H1 (cell line): ENCODE results near the gene TGM1.

Source experiments
- EP300 ChIP-seq, 2 experiments: IDR thresholded peaks; 1 replicate in 1 of 2; 2 replicates in 1 of 2; pipeline ENCODE4 v1.6.1; 2011 to 2012; ENCODE audit warnings: low read depth in 2 of 2, low read length in 2 of 2, mild to moderate bottlenecking in 2 of 2, borderline replicate concordance in 1 of 2, inconsistent platforms in 1 of 2, moderate library complexity in 1 of 2
- EZH2 ChIP-seq: fragments of 200-600 bp; sonication (generic); IDR thresholded peaks from 2 replicates; pipeline ENCODE4 v1.7.1; 2012; ENCODE audit warnings: low read depth, mild to moderate bottlenecking, moderate library complexity, low read length, inconsistent platforms; ENCODE audit not compliant: severe bottlenecking
- GABPA ChIP-seq: IDR thresholded peaks from 2 replicates; pipeline ENCODE4 v1.6.1; 2011; ENCODE audit warnings: mild to moderate bottlenecking, low read length, moderate library complexity, borderline replicate concordance; ENCODE audit not compliant: insufficient read depth
- NRF1 ChIP-seq: IDR thresholded peaks from 2 replicates; pipeline ENCODE4 v1.6.1; 2011; ENCODE audit warnings: mild to moderate bottlenecking, low read depth, low read length, improper control_type of control experiment
- RAD21 ChIP-seq, 2 experiments: IDR thresholded peaks in 1 of 2; conservative IDR thresholded peaks in 1 of 2; 2 replicates each; pipeline ENCODE4 v1.6.1; 2011; ENCODE audit warnings: low read depth in 2 of 2, low read length in 2 of 2, improper control_type of control experiment in 1 of 2, inconsistent platforms in 1 of 2, mild to moderate bottlenecking in 1 of 2, moderate library complexity in 1 of 2
- TAF1 ChIP-seq: IDR thresholded peaks from 2 replicates; pipeline ENCODE4 v1.6.1; 2011; ENCODE audit warnings: mild to moderate bottlenecking, low read depth, low read length
- TBP ChIP-seq: IDR thresholded peaks from 2 replicates; pipeline ENCODE4 v1.6.1; 2011; ENCODE audit warnings: low read depth, low read length, improper control_type of control experiment
- YY1 ChIP-seq: IDR thresholded peaks from 2 replicates; pipeline ENCODE4 v1.6.1; 2011; ENCODE audit warnings: low read depth, mild to moderate bottlenecking, low read length
- ZNF274 ChIP-seq: IDR thresholded peaks from 2 replicates; pipeline ENCODE4 v1.7.0; 2012; ENCODE audit warnings: low read length, borderline replicate concordance; ENCODE audit errors: extremely low read depth
- TF ChIP-seq, protein P1 (sequence below), 3 experiments: IDR thresholded peaks; 1 replicate in 2 of 3; 2 replicates in 1 of 3; pipeline versions ENCODE4 v1.5.1 to v1.6.1; 2011; ENCODE audit warnings: low read length in 3 of 3, mild to moderate bottlenecking in 3 of 3, inconsistent platforms in 2 of 3, low read depth in 1 of 3, moderate library complexity in 1 of 3; ENCODE audit not compliant: insufficient read depth in 1 of 3; ENCODE audit errors: control extremely low read depth in 1 of 3
- TF ChIP-seq, protein P2 (sequence below): IDR thresholded peaks from 2 replicates; pipeline ENCODE4 v1.6.1; 2012; ENCODE audit warnings: inconsistent platforms

DNA sequence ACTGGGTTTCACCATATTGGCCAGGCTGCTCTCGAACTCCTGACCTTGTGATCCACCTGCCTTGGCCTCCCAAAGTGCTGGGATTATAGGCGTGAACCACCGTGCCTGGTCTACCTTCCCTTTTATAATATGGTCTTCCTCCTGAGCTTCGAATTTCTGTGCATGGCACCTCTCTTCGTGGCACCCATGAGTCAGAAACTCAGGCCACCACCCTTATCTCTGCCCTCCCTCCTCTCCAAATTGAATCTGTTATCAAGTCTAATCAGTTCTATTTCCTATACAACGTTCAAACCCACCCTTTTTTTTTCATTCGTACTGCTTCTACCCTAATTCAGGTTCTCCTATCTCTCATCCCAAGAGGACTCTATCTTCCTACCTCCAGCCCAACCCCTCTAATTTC, 15.6 kb downstream of the TGM1 start:
- TF ChIP-seq TAF1: no peak
- TF ChIP-seq ZNF274: no peak
- no peak for TF ChIP-seq TBP
- TF ChIP-seq, protein P1, sequence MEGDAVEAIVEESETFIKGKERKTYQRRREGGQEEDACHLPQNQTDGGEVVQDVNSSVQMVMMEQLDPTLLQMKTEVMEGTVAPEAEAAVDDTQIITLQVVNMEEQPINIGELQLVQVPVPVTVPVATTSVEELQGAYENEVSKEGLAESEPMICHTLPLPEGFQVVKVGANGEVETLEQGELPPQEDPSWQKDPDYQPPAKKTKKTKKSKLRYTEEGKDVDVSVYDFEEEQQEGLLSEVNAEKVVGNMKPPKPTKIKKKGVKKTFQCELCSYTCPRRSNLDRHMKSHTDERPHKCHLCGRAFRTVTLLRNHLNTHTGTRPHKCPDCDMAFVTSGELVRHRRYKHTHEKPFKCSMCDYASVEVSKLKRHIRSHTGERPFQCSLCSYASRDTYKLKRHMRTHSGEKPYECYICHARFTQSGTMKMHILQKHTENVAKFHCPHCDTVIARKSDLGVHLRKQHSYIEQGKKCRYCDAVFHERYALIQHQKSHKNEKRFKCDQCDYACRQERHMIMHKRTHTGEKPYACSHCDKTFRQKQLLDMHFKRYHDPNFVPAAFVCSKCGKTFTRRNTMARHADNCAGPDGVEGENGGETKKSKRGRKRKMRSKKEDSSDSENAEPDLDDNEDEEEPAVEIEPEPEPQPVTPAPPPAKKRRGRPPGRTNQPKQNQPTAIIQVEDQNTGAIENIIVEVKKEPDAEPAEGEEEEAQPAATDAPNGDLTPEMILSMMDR (IDR thresholded peaks at IDR 0.05; ENCODE audit: control extremely low read depth in 1 of 3, insufficient read depth in 1 of 3, low read depth in 1 of 3, low read length in 3 of 3): no peak
- TF ChIP-seq RAD21 (IDR thresholded peaks at IDR 0.05 in 1 of 2, conservative IDR thresholded peaks at IDR 0.05 in 1 of 2; ENCODE audit: low read depth in 2 of 2, low read length in 2 of 2): no peak
- TF ChIP-seq EZH2: no peak
- TF ChIP-seq, protein P2, sequence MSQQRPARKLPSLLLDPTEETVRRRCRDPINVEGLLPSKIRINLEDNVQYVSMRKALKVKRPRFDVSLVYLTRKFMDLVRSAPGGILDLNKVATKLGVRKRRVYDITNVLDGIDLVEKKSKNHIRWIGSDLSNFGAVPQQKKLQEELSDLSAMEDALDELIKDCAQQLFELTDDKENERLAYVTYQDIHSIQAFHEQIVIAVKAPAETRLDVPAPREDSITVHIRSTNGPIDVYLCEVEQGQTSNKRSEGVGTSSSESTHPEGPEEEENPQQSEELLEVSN: no peak
- TF ChIP-seq GABPA: no peak
- TF ChIP-seq EP300 (IDR thresholded peaks at IDR 0.05; ENCODE audit: borderline replicate concordance in 1 of 2, low read depth in 2 of 2, low read length in 2 of 2): no peak
- TF ChIP-seq NRF1: no peak
- TF ChIP-seq YY1: no peak
